Esophagus muscularis mucosa (tissue), 4 donors: ENCODE data around the gene NRF1. TPM values are rescaled to one million over a fixed set of nuclear protein-coding genes. Genes with fewer than 3 reads are reported as not detected.

ENCODE experiments used
- DNase-seq: peaks from one replicate; pipeline ENCODE4 v3.0.0-alpha.2; 2017; ENCODE audit errors: extremely low spot score
- H3K27ac ChIP-seq, 4 donors: fragments of 200-600 bp; sonication (generic); replicated peaks in 1 of 4; 1 replicate in 3 of 4; 2 replicates in 1 of 4; pipeline ENCODE4 v1.5.1; 2016 to 2019; ENCODE audit warnings: mild to moderate bottlenecking in 1 of 4
- H3K27me3 ChIP-seq, 4 donors: fragments of 200-600 bp; sonication (generic); one replicate each; pipeline versions ENCODE4 v1.5.1 to v1.6.0; 2016 to 2019
- H3K36me3 ChIP-seq, 4 donors: fragments of 200-600 bp; sonication (generic); one replicate each; pipeline ENCODE4 v1.5.1; 2016 to 2019
- H3K4me1 ChIP-seq, 4 donors: fragments of 200-600 bp; sonication (generic); one replicate each; pipeline ENCODE4 v1.5.1; 2016 to 2019
- H3K4me3 ChIP-seq, 4 donors: fragments of 200-600 bp; sonication (generic); 1 replicate in 2 of 4; 2 replicates in 2 of 4; pipeline ENCODE4 v1.5.1; 2016 to 2019; ENCODE audit warnings: mild to moderate bottlenecking in 4 of 4, moderate library complexity in 1 of 4
- H3K9me3 ChIP-seq, 4 donors: fragments of 200-600 bp; sonication (generic); 1 replicate in 3 of 4; 2 replicates in 1 of 4; pipeline ENCODE4 v1.5.1; 2016 to 2019
- CTCF ChIP-seq, 3 experiments: fragments of 200-600 bp in 2 of 3; fragments of 450-650 bp in 1 of 3; sonication (generic) in 2 of 3; IDR thresholded peaks; one replicate each; pipeline ENCODE4 v1.5.1; 2017 to 2019; ENCODE audit warnings: antibody characterized with exemption in 3 of 3, mild to moderate bottlenecking in 2 of 3, moderate library complexity in 1 of 3
- EP300 ChIP-seq: sonication (generic); formaldehyde crosslinking; IDR thresholded peaks from one replicate; pipeline ENCODE4 v1.6.1; 2017; ENCODE audit warnings: antibody characterized with exemption
- POLR2A ChIP-seq: fragments of 450-650 bp; IDR thresholded peaks from one replicate; pipeline ENCODE4 v1.6.1; 2017; ENCODE audit warnings: antibody characterized with exemption, moderate library complexity, mild to moderate bottlenecking, low read depth
- POLR2AphosphoS5 ChIP-seq, 2 donors: sonication (generic); formaldehyde crosslinking; IDR thresholded peaks; one replicate each; pipeline ENCODE4 v1.6.1; 2017; ENCODE audit warnings: antibody characterized with exemption in 2 of 2
- WGBS: methylation state at CpG from one replicate; pipeline ENCODE4 v1.1.5; 2018; 5-methylcytosine and 5-hydroxymethylcytosine counted together
- intact Hi-C: fragments of 100-400 bp; cut with DNase I; formaldehyde crosslinking; loops from one replicate; pipeline ENCODE4 v1.15.1; 2023
- small RNA-seq, 3 donors: library from RNA; depleted of rRNA; stranded (forward); fragments of <200 nt; gene quantifications; one replicate each; pipeline ENCODE3, GENCODE V24; 2016
- total RNA-seq, 4 donors: library from RNA; depleted of rRNA; stranded (reverse); fragments of >200 nt; gene quantifications; one replicate each; pipeline versions ENCODE4 v1.1.0 to v1.2.1, GENCODE V29; 2016

NRF1 gene
- total RNA-seq, 4 donors from 2014 or later: 8.7 to 19.1 (median 15.9) TPM

GRCh38 chr7:129803546-129804081, 192.1 kb downstream of the NRF1 start:
- peaks cover 0 to 6% (median 0%) of the 10 kb centered on the region in 4 donors for H3K27me3 ChIP-seq
- intact Hi-C loops: no loop called here
- no peak for DNase-seq
- WGBS: 82% methylated on average over 17 of the region's 17 CpGs
- no peak overlapping the region for H3K27ac ChIP-seq
- H3K4me3 ChIP-seq: no peak overlapping the region
- H3K9me3 ChIP-seq: no peaks in the 10 kb centered on the region
- H3K4me1 ChIP-seq: no peaks in the 10 kb centered on the region
- TF ChIP-seq EP300: no peak
- H3K36me3 ChIP-seq: no peaks in the 10 kb centered on the region

- WGBS: 96% methylated on average over 20 of the region's 22 CpGs
- Histone ChIP-seq H3K4me1 (no peaks in the 10 kb centered on the region), H3K36me3 (no peaks in the 10 kb centered on the region), H3K27me3 (peaks cover 0 to 5% (median 0%) of the 10 kb centered on the region in 4 donors), H3K9me3 (no peaks in the 10 kb centered on the region), H3K27ac (no peak overlapping the region), H3K4me3 (no peak overlapping the region)
- intact Hi-C loops: no loop called here
- no peak for DNase-seq
- no peak for TF ChIP-seq POLR2AphosphoS5 (IDR thresholded peaks at IDR 0.05)
- TF ChIP-seq CTCF (IDR thresholded peaks at IDR 0.05): no peak
- no peak for TF ChIP-seq EP300
Observed at GRCh38 chr7:129804111-129804889, 192.8 kb downstream of the NRF1 start.

- no peak for DNase-seq
- H3K4me3 ChIP-seq: no peak overlapping the region
- H3K9me3 ChIP-seq: no peaks in the 10 kb centered on the region
- 80% methylated on average over 10 of the region's 11 CpGs for WGBS
- intact Hi-C loops: no loop called here
- no peaks in the 10 kb centered on the region for H3K36me3 ChIP-seq
- H3K27ac ChIP-seq: no peak overlapping the region
- H3K4me1 ChIP-seq: no peaks in the 10 kb centered on the region
- H3K27me3 ChIP-seq: no peaks in the 10 kb centered on the region
- TF ChIP-seq CTCF (IDR thresholded peaks at IDR 0.05): no peak
- no peak for TF ChIP-seq EP300
- TF ChIP-seq POLR2A: no peak
- no peak for TF ChIP-seq POLR2AphosphoS5 (IDR thresholded peaks at IDR 0.05)
Observed at GRCh38 chr7:129804890-129805719, 193.6 kb downstream of the NRF1 start.

Small RNAs within 50 kb of the gene (small RNA-seq; reads per million reads assigned to genes)
- 225 to 2,315 (median 1,201) reads per million in 3 donors for gene MIR182
- gene MIR183: 1.9 to 7.3 (median 4.7) reads per million in 3 donors
- 0 to 0.17 (median 0.17) reads per million in 3 donors for gene MIR96

Other genes with a start within 250 kb of the NRF1 start
- gene STRIP2, start 177.3 kb upstream of the NRF1 start, total RNA-seq: 1 to 10 TPM; 1.1 to 2.1 (median 1.9) TPM
- under 1 TPM in 1 of 4 donors, not detected in 3; 0.33 TPM for gene SMKR1, start 109.2 kb upstream of the NRF1 start, total RNA-seq